Neuronal stem cell (in vitro differentiated cells): ENCODE data around the gene SLC22A3.

ENCODE experiments used
- DNase-seq: peaks from one replicate; pipeline ENCODE4 v3.0.0-alpha.2; 2013; ENCODE audit warnings: low spot score
- H2AFZ ChIP-seq: one replicate; pipeline ENCODE4 v1.6.1; 2013; ENCODE audit warnings: mild to moderate bottlenecking, low read length, inconsistent platforms
- H2AK5ac ChIP-seq: 2 replicates; pipeline ENCODE4 v1.6.1; 2013; ENCODE audit warnings: low read depth, mild to moderate bottlenecking, inconsistent platforms, low read length, moderate library complexity, mixed read lengths
- H2BK120ac ChIP-seq: 2 replicates; pipeline ENCODE4 v1.6.1; 2013; ENCODE audit warnings: low read depth, mild to moderate bottlenecking, inconsistent platforms, low read length, moderate library complexity, mixed read lengths
- H2BK12ac ChIP-seq: one replicate; pipeline ENCODE4 v1.6.1; 2013; ENCODE audit warnings: low read length, inconsistent platforms
- H2BK15ac ChIP-seq: 2 replicates; pipeline ENCODE4 v1.6.1; 2013; ENCODE audit warnings: mild to moderate bottlenecking, low read length, inconsistent platforms, mixed read lengths
- H2BK5ac ChIP-seq: one replicate; pipeline ENCODE4 v1.6.1; 2013; ENCODE audit warnings: inconsistent platforms, mild to moderate bottlenecking, low read length, moderate library complexity
- H3K14ac ChIP-seq: one replicate; pipeline ENCODE4 v1.6.1; 2013; ENCODE audit warnings: low read length, inconsistent platforms
- H3K18ac ChIP-seq: 2 replicates; pipeline ENCODE4 v1.6.1; 2013; ENCODE audit warnings: low read length, inconsistent platforms
- H3K23ac ChIP-seq: 2 replicates; pipeline ENCODE4 v1.6.1; 2013; ENCODE audit warnings: low read depth, mild to moderate bottlenecking, mixed read lengths, low read length, inconsistent platforms; ENCODE audit not compliant: poor library complexity
- H3K27ac ChIP-seq: replicated peaks from 3 replicates; pipeline ENCODE4 v1.5.1; 2013; ENCODE audit warnings: low read length, inconsistent platforms
- H3K27me3 ChIP-seq, 3 experiments: 2 replicates each; pipeline ENCODE4 v1.6.1; 2013; ENCODE audit warnings: low read length in 3 of 3, mild to moderate bottlenecking in 2 of 3, inconsistent platforms in 1 of 3, low read depth in 1 of 3, mixed read lengths in 1 of 3, moderate library complexity in 1 of 3; ENCODE audit not compliant: control insufficient read depth in 3 of 3, insufficient read depth in 3 of 3
- H3K36me3 ChIP-seq, 2 donors: replicated peaks in 1 of 2; 2 replicates each; pipeline ENCODE4 v1.6.1; 2013; ENCODE audit warnings: low read length in 2 of 2; ENCODE audit not compliant: control insufficient read depth in 2 of 2, insufficient read depth in 2 of 2
- H3K4ac ChIP-seq: 2 replicates; pipeline ENCODE4 v1.6.1; 2013; ENCODE audit warnings: inconsistent platforms, mild to moderate bottlenecking, low read length, moderate library complexity
- H3K4me1 ChIP-seq, 2 donors: 1 replicate in 1 of 2; 2 replicates in 1 of 2; pipeline ENCODE4 v1.6.1; 2013; ENCODE audit warnings: low read length in 2 of 2, low read depth in 1 of 2; ENCODE audit not compliant: control insufficient read depth in 2 of 2, insufficient read depth in 1 of 2
- H3K4me2 ChIP-seq: one replicate; pipeline ENCODE4 v1.6.1; 2013; ENCODE audit warnings: mild to moderate bottlenecking, low read length, inconsistent platforms; ENCODE audit not compliant: insufficient read depth, poor library complexity, severe bottlenecking
- H3K4me3 ChIP-seq, 2 donors: 2 replicates each; pipeline ENCODE4 v1.5.1; 2013; ENCODE audit warnings: low read length in 2 of 2, mild to moderate bottlenecking in 2 of 2, inconsistent platforms in 1 of 2, moderate library complexity in 1 of 2
- H3K79me1 ChIP-seq: one replicate; pipeline ENCODE4 v1.6.1; 2013; ENCODE audit warnings: low read depth, mild to moderate bottlenecking, inconsistent platforms, low read length, moderate library complexity
- H3K9ac ChIP-seq: one replicate; pipeline ENCODE4 v1.6.1; 2013; ENCODE audit warnings: mild to moderate bottlenecking, low read depth, low read length, inconsistent platforms; ENCODE audit not compliant: poor library complexity
- H3K9me3 ChIP-seq, 2 donors: replicated peaks in 1 of 2; 2 replicates each; pipeline versions ENCODE3 to v1.6.1; 2013; ENCODE audit warnings: low read length in 2 of 2, mild to moderate bottlenecking in 2 of 2, inconsistent platforms in 1 of 2, low read depth in 1 of 2, mixed read lengths in 1 of 2, moderate library complexity in 1 of 2; ENCODE audit not compliant: control insufficient read depth in 2 of 2, insufficient read depth in 1 of 2
- H4K8ac ChIP-seq: one replicate; pipeline ENCODE4 v1.6.1; 2013; ENCODE audit warnings: low read depth, mild to moderate bottlenecking, inconsistent platforms, low read length, moderate library complexity
- H4K91ac ChIP-seq: one replicate; pipeline ENCODE4 v1.6.1; 2013; ENCODE audit warnings: low read length, low read depth, mild to moderate bottlenecking, inconsistent platforms; ENCODE audit not compliant: poor library complexity
- WGBS, 2 donors: extraction: QIAGEN DNeasy Blood & Tissue Kit; methylation state at CpG; one replicate each; pipeline ENCODE4 v1.1.7; 2013; ENCODE audit warnings: missing lambda C conversion rate in 2 of 2, mixed read lengths in 1 of 2; ENCODE audit not compliant: insufficient read length in 2 of 2, insufficient replicate concordance in 1 of 2; ENCODE audit errors: extremely low coverage in 2 of 2; 5-methylcytosine and 5-hydroxymethylcytosine counted together

SLC22A3 gene

GRCh38 chr6:160356074-160356744 lies 8.0 kb downstream of the SLC22A3 start:
- no peaks in the 10 kb centered on the region for H3K36me3 ChIP-seq
- H2BK5ac ChIP-seq, result no peak overlapping the region
- no peak overlapping the region for H2BK12ac ChIP-seq
- no peak overlapping the region for H4K91ac ChIP-seq
- H3K79me1 ChIP-seq, result no peaks in the 10 kb centered on the region
- H4K8ac ChIP-seq, result no peak overlapping the region
- H2AFZ ChIP-seq, result no peak overlapping the region
- no peak overlapping the region for H3K4me2 ChIP-seq
- no peak overlapping the region for H2BK120ac ChIP-seq
- H3K4me1 ChIP-seq, result no peaks in the 10 kb centered on the region
- DNase-seq, result no peak
- H3K9ac ChIP-seq, result no peak overlapping the region
- no peak overlapping the region for H2AK5ac ChIP-seq
- H3K14ac ChIP-seq, result no peak overlapping the region
- H3K23ac ChIP-seq, result no peak overlapping the region
- H3K18ac ChIP-seq, result no peak overlapping the region
- H3K4me3 ChIP-seq, result no peak overlapping the region
- H3K4ac ChIP-seq, result no peak overlapping the region
- no peak overlapping the region for H3K27ac ChIP-seq
- H3K9me3 ChIP-seq, result no peaks in the 10 kb centered on the region
- no peak overlapping the region for H2BK15ac ChIP-seq
- H3K27me3 ChIP-seq, result peaks cover 0 to 25% (median 0%) of the 10 kb centered on the region in 3 experiments
- WGBS, 2 donors, result no CpG with 5 or more reads among the region's 14 CpGs

DNA sequence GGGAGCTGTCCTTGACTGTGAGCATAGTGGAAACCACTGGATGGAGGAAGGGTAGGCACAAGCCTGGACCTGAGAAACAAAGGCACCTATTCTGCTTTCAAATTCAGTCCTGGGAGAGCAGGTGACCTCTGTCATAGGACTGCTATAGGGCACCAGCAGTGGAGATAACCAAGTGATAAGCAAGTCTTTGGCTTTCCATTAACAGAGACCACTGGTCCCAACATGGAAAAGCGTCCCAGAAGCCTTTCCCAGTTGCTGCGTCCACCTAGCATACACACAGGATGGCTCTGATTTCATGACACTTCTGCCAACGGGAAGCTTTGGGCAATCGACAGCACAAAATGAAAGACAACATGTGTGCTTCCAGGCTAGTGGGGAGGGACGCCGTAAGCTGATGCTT lies 8.9 kb downstream of the SLC22A3 start:
- Histone ChIP-seq H3K18ac (no peak overlapping the region), H3K9me3 (no peaks in the 10 kb centered on the region), H3K27ac (no peak overlapping the region), H3K79me1 (no peaks in the 10 kb centered on the region), H3K36me3 (no peaks in the 10 kb centered on the region), H2BK15ac (no peak overlapping the region), H3K4me2 (no peak overlapping the region), H2BK5ac (no peak overlapping the region), H2BK120ac (no peak overlapping the region), H3K4me1 (no peaks in the 10 kb centered on the region), H2BK12ac (no peak overlapping the region), H3K4ac (no peak overlapping the region), H3K27me3 (peaks cover 0 to 17% (median 0%) of the 10 kb centered on the region in 3 experiments), H4K8ac (no peak overlapping the region), H3K14ac (no peak overlapping the region), H4K91ac (no peak overlapping the region), H3K4me3 (no peak overlapping the region), H3K23ac (no peak overlapping the region), H3K9ac (no peak overlapping the region), H2AK5ac (no peak overlapping the region), H2AFZ (no peak overlapping the region)
- DNase-seq, result no peak
- no CpG with 5 or more reads among the region's 6 CpGs for WGBS, 2 donors

DNA sequence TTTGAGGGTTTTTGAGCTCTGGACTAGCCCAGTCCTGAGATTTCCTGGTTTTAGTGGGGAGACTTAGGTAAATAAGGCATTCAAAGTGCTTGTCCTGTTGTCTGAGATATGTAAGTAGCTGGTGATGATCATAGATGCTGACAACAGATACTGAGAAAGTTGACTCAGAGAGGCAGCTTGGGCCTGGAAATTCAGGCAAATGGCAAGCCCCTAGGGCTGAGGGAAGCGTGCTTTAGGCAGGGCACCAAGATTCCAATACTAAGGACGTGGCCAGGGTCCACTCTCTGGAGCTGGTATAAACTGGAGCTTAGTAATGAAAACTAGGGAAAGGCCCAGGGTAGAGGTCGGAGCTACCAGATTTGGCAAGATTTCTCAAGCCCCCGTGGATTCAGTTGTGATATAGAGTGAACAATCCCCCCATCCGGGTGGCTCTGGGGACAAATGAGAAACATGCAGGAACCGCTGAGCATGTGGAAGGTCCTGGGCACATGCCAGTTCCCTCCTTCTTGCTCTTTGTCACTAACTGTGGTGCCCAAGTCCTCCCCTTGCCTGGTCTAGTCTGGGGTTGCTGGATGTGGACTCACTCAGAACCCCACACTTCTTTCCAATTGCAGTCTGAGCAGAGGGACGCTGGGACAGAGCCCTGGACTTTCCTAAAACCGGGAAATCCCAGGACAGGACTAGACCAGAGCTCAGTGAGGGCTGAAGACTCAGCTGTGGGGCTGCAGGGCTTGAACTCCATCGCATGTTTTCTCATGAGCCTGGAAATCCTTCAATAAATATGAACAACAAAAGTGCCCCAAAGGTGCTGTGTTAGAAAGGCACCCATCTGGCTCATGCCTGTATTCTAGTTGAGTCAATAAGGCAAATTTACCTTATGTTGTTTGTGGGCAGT lies 10.3 kb downstream of the SLC22A3 start:
- no peak overlapping the region for H3K14ac ChIP-seq
- H4K8ac ChIP-seq, result no peak overlapping the region
- H2BK5ac ChIP-seq, result no peak overlapping the region
- no peak overlapping the region for H4K91ac ChIP-seq
- no peaks in the 10 kb centered on the region for H3K9me3 ChIP-seq
- no peak overlapping the region for H3K4me3 ChIP-seq
- H3K4ac ChIP-seq, result no peak overlapping the region
- H2BK120ac ChIP-seq, result no peak overlapping the region
- H2AK5ac ChIP-seq, result no peak overlapping the region
- peaks cover 1% of the 10 kb centered on the region for H3K79me1 ChIP-seq
- DNase-seq, result no peak
- no peaks in the 10 kb centered on the region for H3K4me1 ChIP-seq
- no peak overlapping the region for H2BK12ac ChIP-seq
- peaks cover 0 to 11% (median 0%) of the 10 kb centered on the region in 3 experiments for H3K27me3 ChIP-seq
- no peak overlapping the region for H3K18ac ChIP-seq
- no peak overlapping the region for H2AFZ ChIP-seq
- H3K36me3 ChIP-seq, result no peaks in the 10 kb centered on the region
- H3K27ac ChIP-seq, result no peak overlapping the region
- no peak overlapping the region for H3K4me2 ChIP-seq
- H3K23ac ChIP-seq, result no peak overlapping the region
- no peak overlapping the region for H2BK15ac ChIP-seq
- no peak overlapping the region for H3K9ac ChIP-seq
- no CpG with 5 or more reads among the region's 9 CpGs for WGBS, 2 donors

DNA sequence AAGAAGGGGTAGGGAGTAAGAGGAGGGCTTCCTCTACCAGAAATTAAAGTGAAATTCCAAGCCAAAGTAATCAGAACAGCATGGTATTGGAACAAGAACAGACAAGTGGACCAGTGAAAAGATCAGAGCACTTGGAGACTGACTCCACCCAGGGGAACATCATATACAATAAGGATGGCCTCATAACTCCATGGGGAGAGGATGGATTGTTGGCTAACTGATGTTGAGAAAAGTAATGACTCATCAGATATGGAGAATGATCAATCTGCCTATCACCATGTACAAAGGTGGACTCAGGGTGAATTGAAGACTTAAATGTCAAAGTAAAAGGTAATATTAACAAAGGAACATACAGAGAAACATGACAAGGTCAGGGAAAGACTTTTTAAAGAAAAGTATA lies 12.8 kb downstream of the SLC22A3 start:
- peaks cover 1% of the 10 kb centered on the region for H3K79me1 ChIP-seq

More for the DNA sequence above, 12.8 kb downstream of the SLC22A3 start:
- Histone ChIP-seq H4K91ac (no peak overlapping the region), H3K4me3 (no peak overlapping the region), H3K27ac (no peak overlapping the region), H2AFZ (no peak overlapping the region), H3K18ac (no peak overlapping the region), H3K9ac (no peak overlapping the region), H3K4me2 (no peak overlapping the region), H4K8ac (no peak overlapping the region), H3K23ac (no peak overlapping the region), H2BK5ac (no peak overlapping the region), H2BK15ac (no peak overlapping the region), H3K9me3 (no peaks in the 10 kb centered on the region), H3K4me1 (peaks cover 0 to 1% of the 10 kb centered on the region in 2 donors), H2AK5ac (no peak overlapping the region), H3K14ac (no peak overlapping the region), H2BK12ac (no peak overlapping the region), H3K4ac (no peak overlapping the region), H2BK120ac (no peak overlapping the region), H3K27me3 (peaks cover 0 to 14% (median 0%) of the 10 kb centered on the region in 3 experiments), H3K36me3 (no peaks in the 10 kb centered on the region)
- DNase-seq, result no peak
